GM12874 (cell line): Measurements from ENCODE around the gene PATE3.

Experiments
- CTCF ChIP-seq: IDR thresholded peaks from 2 replicates; pipeline ENCODE4 v1.5.1; 2011; ENCODE audit warnings: low read depth, mild to moderate bottlenecking, control low read depth, low read length, moderate library complexity; ENCODE audit not compliant: insufficient read depth

PATE3 gene

GRCh38 chr11:125778728-125779127 lies 9.2 kb upstream of the PATE3 start, which contains the start of gene PATE2:
Gene PATE2, minus strand, starts transcription at chr11:125778828. Its CDS starts 55 bp downstream, at chr11:125778773.
- no peak for TF ChIP-seq CTCF

DNA sequence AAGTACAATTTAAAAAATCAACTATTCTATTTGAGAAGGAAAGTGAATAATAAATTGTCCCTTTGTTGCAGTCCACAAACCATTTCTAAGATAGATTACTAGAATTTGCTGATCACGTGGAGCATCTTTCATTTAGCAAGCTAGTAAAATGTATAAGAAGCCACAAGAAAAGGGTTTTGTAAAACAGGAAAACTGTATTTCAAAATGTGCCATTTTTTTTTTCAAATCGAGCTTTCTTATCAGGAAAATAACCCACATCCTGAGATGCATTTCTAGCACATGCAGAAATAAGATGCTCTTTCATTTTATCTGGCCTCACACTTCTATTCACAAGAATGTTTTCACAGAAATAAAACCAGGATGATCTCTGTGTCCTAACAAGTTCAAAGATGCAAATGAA lies 3.2 kb upstream of the PATE3 start:
- no peak for TF ChIP-seq CTCF

- no peak for TF ChIP-seq CTCF
These were observed 2.9 kb downstream of the PATE3 start for GRCh38 chr11:125790825-125791224.

GRCh38 chr11:125797641-125798040 lies 9.7 kb downstream of the PATE3 start:
- no peak for TF ChIP-seq CTCF

DNA sequence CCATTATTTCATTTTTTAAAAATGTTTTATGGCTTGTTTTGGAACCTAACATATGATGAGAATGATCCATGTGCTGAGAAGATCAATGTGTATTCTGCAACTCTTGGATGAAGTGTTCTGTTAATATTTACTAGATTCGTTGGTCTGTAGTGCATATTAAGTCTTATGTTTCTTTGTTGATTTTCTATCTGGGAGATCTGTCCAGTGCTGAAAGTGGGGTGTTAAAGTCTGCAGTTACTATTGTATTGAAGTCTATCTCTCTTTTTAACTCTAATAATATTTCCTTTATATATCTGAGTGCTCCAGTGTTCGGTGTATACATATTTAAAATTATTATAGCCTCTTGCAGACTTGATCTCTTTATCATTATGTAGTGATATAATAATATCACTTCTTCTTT lies 11.9 kb downstream of the PATE3 start:
- no peak for TF ChIP-seq CTCF

DNA sequence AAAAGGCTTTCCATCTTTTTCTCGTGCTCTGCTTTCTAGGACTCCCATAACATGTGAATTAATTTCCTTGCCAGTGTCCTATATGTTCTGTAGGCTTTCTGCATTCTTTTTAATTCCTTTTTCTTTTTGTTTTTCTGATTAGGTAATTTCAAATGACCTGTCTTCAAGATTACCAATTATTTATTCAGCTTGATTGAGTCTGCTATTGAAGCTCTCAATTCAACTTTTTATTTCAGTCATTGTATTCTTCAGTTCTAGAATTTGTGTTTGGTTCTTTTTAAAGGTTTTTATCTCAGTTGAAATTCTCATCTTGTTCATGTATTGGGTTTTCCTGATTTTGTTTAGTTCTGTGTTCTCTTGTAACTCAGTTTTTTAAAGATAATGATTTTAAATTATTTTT lies 14.5 kb downstream of the PATE3 start:
- TF ChIP-seq CTCF: no peak

- no peak for TF ChIP-seq CTCF
These were observed 20.0 kb downstream of the PATE3 start for GRCh38 chr11:125807909-125808308.

DNA sequence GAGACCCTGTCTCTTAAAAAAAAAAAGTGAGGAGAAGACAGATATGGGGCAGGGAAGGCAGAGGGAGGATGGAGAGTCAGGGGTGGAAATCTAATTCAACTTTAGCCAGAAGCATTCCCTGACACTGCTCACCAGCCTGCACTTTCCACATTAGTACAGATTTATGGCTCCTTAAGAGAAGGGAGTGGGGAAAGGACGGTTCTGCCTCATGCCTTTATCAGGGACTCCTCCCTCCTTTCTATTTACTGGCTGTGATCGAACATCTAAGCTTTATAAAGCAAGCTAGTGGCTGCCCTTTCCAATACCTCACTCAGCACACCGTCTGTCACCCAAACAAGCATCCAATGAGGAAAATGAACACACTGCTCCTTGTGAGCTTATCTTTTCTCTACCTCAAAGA lies 45.1 kb downstream of the PATE3 start, which contains the start of gene PATE4:
PATE4 (plus strand) TSS at position 301 of the 400 bp plus-strand sequence; CDS start at position 345, 44 bp downstream.
- no peak for TF ChIP-seq CTCF
